Neural cell (in vitro differentiated cells): ENCODE measurements around the gene TUBE1. TPM values are rescaled to one million over a fixed set of nuclear protein-coding genes. Genes with fewer than 3 reads are reported as not detected.

Experiments
- H2AFZ ChIP-seq: fragments of 200-600, 300-800 bp; sonication (generic), shearing (Covaris generic); 2 replicates; pipeline ENCODE4 v1.6.0; 2014; ENCODE audit warnings: low read depth, mild to moderate bottlenecking, antibody characterized with exemption, low read length, moderate library complexity
- H3F3A ChIP-seq: fragments of 200-600 bp; shearing (Covaris generic); 2 replicates; pipeline ENCODE4 v1.6.1; 2016; ENCODE audit warnings: mild to moderate bottlenecking, moderate library complexity, mixed read lengths, antibody characterized with exemption, low read length; ENCODE audit not compliant: insufficient read depth, poor library complexity, severe bottlenecking
- H3K27ac ChIP-seq: fragments of 200-600, 300-800 bp; sonication (generic), shearing (Covaris generic); 2 replicates; pipeline ENCODE4 v1.5.1; 2014; ENCODE audit warnings: mild to moderate bottlenecking, low read length, moderate library complexity
- H3K27me3 ChIP-seq: fragments of 300-800, 200-600 bp; sonication (generic), shearing (Covaris generic); 2 replicates; pipeline ENCODE4 v1.6.0; 2014; ENCODE audit warnings: mild to moderate bottlenecking, low read depth, low read length, moderate library complexity; ENCODE audit not compliant: insufficient read depth
- H3K36me3 ChIP-seq: fragments of 300-800, 200-600 bp; sonication (generic), shearing (Covaris generic); 2 replicates; pipeline ENCODE4 v1.5.1; 2014; ENCODE audit warnings: mild to moderate bottlenecking, antibody characterized with exemption, low read length, moderate library complexity; ENCODE audit not compliant: insufficient read depth
- H3K4me2 ChIP-seq: fragments of 300-800, 200-600 bp; sonication (generic), shearing (Covaris generic); 2 replicates; pipeline ENCODE4 v1.6.0; 2014; ENCODE audit warnings: mild to moderate bottlenecking, low read length
- H3K4me3 ChIP-seq: fragments of 300-800, 200-600 bp; sonication (generic), shearing (Covaris generic); 2 replicates; pipeline ENCODE4 v1.5.1; 2014; ENCODE audit warnings: mild to moderate bottlenecking, low read length, moderate library complexity
- H3K79me2 ChIP-seq: fragments of 200-600 bp; shearing (Covaris generic); replicated peaks from 2 replicates; pipeline ENCODE4 v1.6.0; 2014; ENCODE audit warnings: mild to moderate bottlenecking, low read length, moderate library complexity; ENCODE audit not compliant: insufficient read depth
- H3K9ac ChIP-seq: fragments of 300-800, 200-600 bp; sonication (generic), shearing (Covaris generic); 2 replicates; pipeline ENCODE4 v1.6.1; 2016; ENCODE audit warnings: mild to moderate bottlenecking, low read length, mixed read lengths
- H3K9me2 ChIP-seq: fragments of 200-600 bp; shearing (Covaris generic); 2 replicates; pipeline ENCODE4 v1.6.1; 2016; ENCODE audit warnings: mild to moderate bottlenecking, low read length, mixed read lengths; ENCODE audit not compliant: insufficient read depth
- H3K9me3 ChIP-seq: fragments of 200-600, 300-800 bp; sonication (generic), shearing (Covaris generic); 2 replicates; pipeline ENCODE4 v1.6.1; 2016; ENCODE audit warnings: mild to moderate bottlenecking, mixed run types, low read length, moderate library complexity, mixed read lengths
- H4K20me1 ChIP-seq: fragments of 200-600 bp; shearing (Covaris generic); 2 replicates; pipeline ENCODE4 v1.6.1; 2016; ENCODE audit warnings: mild to moderate bottlenecking, mixed run types; ENCODE audit not compliant: insufficient read depth
- EP300 ChIP-seq: fragments of 450-650 bp; conservative IDR thresholded peaks from 2 replicates; pipeline ENCODE4 v1.6.1; 2014; ENCODE audit warnings: antibody characterized with exemption, mild to moderate bottlenecking, moderate library complexity; ENCODE audit not compliant: poor library complexity, severe bottlenecking
- EZH2 ChIP-seq: fragments of 200-600, 300-800 bp; shearing (Covaris generic), sonication (generic); IDR thresholded peaks from 2 replicates; pipeline ENCODE4 v1.6.1; 2014; ENCODE audit warnings: antibody characterized with exemption, low read length, borderline replicate concordance, mild to moderate bottlenecking; ENCODE audit not compliant: insufficient read depth, poor library complexity, severe bottlenecking
- MXI1 ChIP-seq: fragments of 450-650 bp; conservative IDR thresholded peaks from 2 replicates; pipeline ENCODE4 v1.6.1; 2014; ENCODE audit warnings: antibody characterized with exemption, mild to moderate bottlenecking; ENCODE audit not compliant: poor library complexity, severe bottlenecking
- POLR2AphosphoS5 ChIP-seq: IDR thresholded peaks from 2 replicates; pipeline ENCODE4 v1.6.1; 2012
- RAD21 ChIP-seq: fragments of 450-650 bp; conservative IDR thresholded peaks from 2 replicates; pipeline ENCODE4 v1.6.1; 2014; ENCODE audit warnings: antibody characterized with exemption, mild to moderate bottlenecking, moderate library complexity
- SMC3 ChIP-seq: fragments of 450-650 bp; conservative IDR thresholded peaks from 2 replicates; pipeline ENCODE4 v1.6.1; 2014; ENCODE audit warnings: antibody characterized with exemption, mild to moderate bottlenecking, moderate library complexity; ENCODE audit not compliant: poor library complexity
- TAF1 ChIP-seq: IDR thresholded peaks from 2 replicates; pipeline ENCODE4 v1.6.1; 2012; ENCODE audit warnings: low read depth
- polyA plus RNA-seq: library from polyadenylated mRNA; depleted of rRNA; stranded (reverse); fragments of >200 nt; gene quantifications from 2 replicates; pipeline ENCODE4 v1.2.3, GENCODE V29; 2014
- TF ChIP-seq, protein P1 (sequence below): IDR thresholded peaks from 2 replicates; pipeline ENCODE4 v1.6.1; 2012; ENCODE audit warnings: borderline replicate concordance
- TF ChIP-seq, protein P2 (sequence below): fragments of 450-650 bp; IDR thresholded peaks from 2 replicates; pipeline ENCODE4 v1.5.1; 2014; ENCODE audit warnings: antibody characterized with exemption, mild to moderate bottlenecking, moderate library complexity; ENCODE audit not compliant: poor library complexity, severe bottlenecking

TUBE1 gene
- polyA plus RNA-seq, 1 donor from 2014 or later: 180 TPM

DNA sequence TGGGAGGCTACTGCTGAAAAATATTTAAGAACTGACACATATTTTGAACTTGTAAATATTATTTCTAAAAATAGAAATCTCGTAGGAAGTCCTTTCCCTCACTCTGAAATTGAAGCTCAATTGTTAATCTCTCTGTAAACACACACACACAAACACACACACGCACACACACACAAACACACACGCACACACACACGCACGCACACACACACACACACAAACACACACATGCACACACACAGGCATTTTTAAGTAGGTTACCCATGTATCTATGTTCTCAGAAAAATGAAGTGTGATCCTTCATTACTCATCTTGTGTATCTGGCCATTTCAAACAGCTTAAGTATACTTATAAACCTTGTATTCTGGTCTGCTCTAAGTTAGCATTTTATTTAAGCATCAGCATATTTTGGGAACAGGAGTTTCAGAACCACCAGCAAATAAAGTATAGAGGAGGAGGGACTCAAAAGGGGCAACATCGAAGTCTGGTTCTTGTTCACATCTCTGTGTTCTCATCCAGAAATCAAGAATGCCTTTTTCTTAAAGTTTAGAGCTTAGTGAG is 21.8 kb downstream of the TUBE1 start:
- Histone ChIP-seq H3K9ac (no peak overlapping the region), H3K36me3 (no peaks in the 10 kb centered on the region), H3K79me2 (no peaks in the 10 kb centered on the region), H3K4me2 (no peak overlapping the region), H3K9me3 (no peaks in the 10 kb centered on the region), H3K27me3 (no peaks in the 10 kb centered on the region), H3F3A (no peaks in the 10 kb centered on the region), H2AFZ (no peak overlapping the region), H3K27ac (no peak overlapping the region), H3K9me2 (no peaks in the 10 kb centered on the region), H3K4me3 (no peak overlapping the region), H4K20me1 (no peaks in the 10 kb centered on the region)
- TF ChIP-seq MXI1 (no peak), TAF1 (no peak), EZH2 (no peak), SMC3 (no peak), EP300 (no peak), RAD21 (no peak), POLR2AphosphoS5 (no peak)
- TF ChIP-seq, protein P1, sequence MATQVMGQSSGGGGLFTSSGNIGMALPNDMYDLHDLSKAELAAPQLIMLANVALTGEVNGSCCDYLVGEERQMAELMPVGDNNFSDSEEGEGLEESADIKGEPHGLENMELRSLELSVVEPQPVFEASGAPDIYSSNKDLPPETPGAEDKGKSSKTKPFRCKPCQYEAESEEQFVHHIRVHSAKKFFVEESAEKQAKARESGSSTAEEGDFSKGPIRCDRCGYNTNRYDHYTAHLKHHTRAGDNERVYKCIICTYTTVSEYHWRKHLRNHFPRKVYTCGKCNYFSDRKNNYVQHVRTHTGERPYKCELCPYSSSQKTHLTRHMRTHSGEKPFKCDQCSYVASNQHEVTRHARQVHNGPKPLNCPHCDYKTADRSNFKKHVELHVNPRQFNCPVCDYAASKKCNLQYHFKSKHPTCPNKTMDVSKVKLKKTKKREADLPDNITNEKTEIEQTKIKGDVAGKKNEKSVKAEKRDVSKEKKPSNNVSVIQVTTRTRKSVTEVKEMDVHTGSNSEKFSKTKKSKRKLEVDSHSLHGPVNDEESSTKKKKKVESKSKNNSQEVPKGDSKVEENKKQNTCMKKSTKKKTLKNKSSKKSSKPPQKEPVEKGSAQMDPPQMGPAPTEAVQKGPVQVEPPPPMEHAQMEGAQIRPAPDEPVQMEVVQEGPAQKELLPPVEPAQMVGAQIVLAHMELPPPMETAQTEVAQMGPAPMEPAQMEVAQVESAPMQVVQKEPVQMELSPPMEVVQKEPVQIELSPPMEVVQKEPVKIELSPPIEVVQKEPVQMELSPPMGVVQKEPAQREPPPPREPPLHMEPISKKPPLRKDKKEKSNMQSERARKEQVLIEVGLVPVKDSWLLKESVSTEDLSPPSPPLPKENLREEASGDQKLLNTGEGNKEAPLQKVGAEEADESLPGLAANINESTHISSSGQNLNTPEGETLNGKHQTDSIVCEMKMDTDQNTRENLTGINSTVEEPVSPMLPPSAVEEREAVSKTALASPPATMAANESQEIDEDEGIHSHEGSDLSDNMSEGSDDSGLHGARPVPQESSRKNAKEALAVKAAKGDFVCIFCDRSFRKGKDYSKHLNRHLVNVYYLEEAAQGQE: no peak
- TF ChIP-seq, protein P2, sequence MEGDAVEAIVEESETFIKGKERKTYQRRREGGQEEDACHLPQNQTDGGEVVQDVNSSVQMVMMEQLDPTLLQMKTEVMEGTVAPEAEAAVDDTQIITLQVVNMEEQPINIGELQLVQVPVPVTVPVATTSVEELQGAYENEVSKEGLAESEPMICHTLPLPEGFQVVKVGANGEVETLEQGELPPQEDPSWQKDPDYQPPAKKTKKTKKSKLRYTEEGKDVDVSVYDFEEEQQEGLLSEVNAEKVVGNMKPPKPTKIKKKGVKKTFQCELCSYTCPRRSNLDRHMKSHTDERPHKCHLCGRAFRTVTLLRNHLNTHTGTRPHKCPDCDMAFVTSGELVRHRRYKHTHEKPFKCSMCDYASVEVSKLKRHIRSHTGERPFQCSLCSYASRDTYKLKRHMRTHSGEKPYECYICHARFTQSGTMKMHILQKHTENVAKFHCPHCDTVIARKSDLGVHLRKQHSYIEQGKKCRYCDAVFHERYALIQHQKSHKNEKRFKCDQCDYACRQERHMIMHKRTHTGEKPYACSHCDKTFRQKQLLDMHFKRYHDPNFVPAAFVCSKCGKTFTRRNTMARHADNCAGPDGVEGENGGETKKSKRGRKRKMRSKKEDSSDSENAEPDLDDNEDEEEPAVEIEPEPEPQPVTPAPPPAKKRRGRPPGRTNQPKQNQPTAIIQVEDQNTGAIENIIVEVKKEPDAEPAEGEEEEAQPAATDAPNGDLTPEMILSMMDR: no peak

DNA sequence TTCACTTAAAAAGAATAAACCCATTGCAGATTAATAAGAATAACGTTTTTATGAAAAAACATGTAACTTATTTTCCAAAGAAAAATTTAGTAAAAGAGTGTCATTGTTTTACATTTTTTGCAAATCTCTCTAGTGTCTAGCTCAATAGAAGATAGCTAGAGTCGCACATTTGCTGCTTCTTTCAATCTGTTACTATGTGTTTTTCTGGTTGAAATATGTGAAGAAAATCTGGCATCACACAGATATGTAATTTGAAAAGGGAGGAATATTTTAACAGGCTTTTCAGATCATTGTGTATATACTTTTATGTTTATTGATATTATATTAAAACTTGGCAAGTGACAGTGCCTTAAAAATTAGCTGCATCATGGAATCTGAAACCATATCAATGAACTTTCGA is 24.3 kb downstream of the TUBE1 start:
- H3K27me3 ChIP-seq: no peaks in the 10 kb centered on the region
- no peaks in the 10 kb centered on the region for H3K36me3 ChIP-seq
- H3K9me2 ChIP-seq: no peaks in the 10 kb centered on the region
- no peaks in the 10 kb centered on the region for H4K20me1 ChIP-seq
- H3K4me2 ChIP-seq: no peak overlapping the region
- H3K9ac ChIP-seq: no peak overlapping the region
- no peaks in the 10 kb centered on the region for H3F3A ChIP-seq
- TF ChIP-seq, protein P1: no peak
- TF ChIP-seq POLR2AphosphoS5: no peak
- no peak for TF ChIP-seq EP300
- no peak for TF ChIP-seq MXI1
- TF ChIP-seq TAF1: no peak
- TF ChIP-seq, protein P2: no peak
- TF ChIP-seq EZH2: no peak
- TF ChIP-seq RAD21: no peak
- TF ChIP-seq SMC3: no peak
- H3K9me3 ChIP-seq: no peaks in the 10 kb centered on the region
- no peak overlapping the region for H3K4me3 ChIP-seq
- H3K27ac ChIP-seq: no peak overlapping the region
- H3K79me2 ChIP-seq: no peaks in the 10 kb centered on the region
- no peak overlapping the region for H2AFZ ChIP-seq
